KOPT-K1 (cell line): ENCODE results near the gene LRRC47.

Source experiments
- H3K27ac ChIP-seq: fragments of 200-600 bp; sonication (generic); 2 replicates; pipeline ENCODE4 v1.5.1; 2016; ENCODE audit warnings: antibody characterized with exemption, mild to moderate bottlenecking, low read depth, low read length; ENCODE audit not compliant: poor library complexity, severe bottlenecking
- H3K36me3 ChIP-seq: fragments of 200-600 bp; sonication (generic); 2 replicates; pipeline ENCODE4 v1.5.1; 2017; ENCODE audit warnings: antibody characterized with exemption, mild to moderate bottlenecking, low read length, moderate library complexity; ENCODE audit not compliant: insufficient read depth
- H3K9me3 ChIP-seq: fragments of 200-600 bp; sonication (generic); 2 replicates; pipeline ENCODE4 v1.5.1; 2017; ENCODE audit warnings: antibody characterized with exemption, low read length, mild to moderate bottlenecking; ENCODE audit not compliant: insufficient read depth, poor library complexity, severe bottlenecking

LRRC47 gene

GRCh38 chr1:3773572-3774275 lies 22.6 kb downstream of the LRRC47 start:
- Histone ChIP-seq H3K36me3 (peaks cover 9% of the 10 kb centered on the region; the same call in 1 of the 2 replicates), H3K9me3 (no peaks in the 10 kb centered on the region), H3K27ac (no peak overlapping the region)

GRCh38 chr1:3772715-3773571 lies 23.4 kb downstream of the LRRC47 start, which contains the start of gene SMIM1:
Gene SMIM1 (plus strand): TSS chr1:3772749. CDS start chr1:3775374, 2,625 bp downstream.
- Histone ChIP-seq H3K36me3 (peaks cover 1% of the 10 kb centered on the region; the same call in 1 of the 2 replicates), H3K27ac (no peak within 1 kb of the TSS), H3K9me3 (no peaks in the 10 kb centered on the region)

GRCh38 chr1:3772027-3772714 lies 24.1 kb downstream of the LRRC47 start:
- no peaks in the 10 kb centered on the region for H3K36me3 ChIP-seq
- H3K27ac ChIP-seq, result no peak overlapping the region
- H3K9me3 ChIP-seq, result no peaks in the 10 kb centered on the region

GRCh38 chr1:3771108-3772026 lies 24.9 kb downstream of the LRRC47 start:
- Histone ChIP-seq H3K9me3 (no peaks in the 10 kb centered on the region), H3K36me3 (no peaks in the 10 kb centered on the region), H3K27ac (no peak overlapping the region)

- Histone ChIP-seq H3K9me3 (no peaks in the 10 kb centered on the region), H3K36me3 (no peaks in the 10 kb centered on the region), H3K27ac (no peak overlapping the region)
Measured at GRCh38 chr1:3770047-3770765, 26.1 kb downstream of the LRRC47 start.

GRCh38 chr1:3768811-3769390 lies 27.4 kb downstream of the LRRC47 start:
- Histone ChIP-seq H3K27ac (no peak overlapping the region), H3K36me3 (no peaks in the 10 kb centered on the region), H3K9me3 (no peaks in the 10 kb centered on the region)

- Histone ChIP-seq H3K36me3 (no peaks in the 10 kb centered on the region), H3K27ac (no peak overlapping the region), H3K9me3 (no peaks in the 10 kb centered on the region)
Measured at GRCh38 chr1:3767328-3767925, 28.9 kb downstream of the LRRC47 start.

GRCh38 chr1:3763351-3764125 lies 32.8 kb downstream of the LRRC47 start:
- H3K27ac ChIP-seq, result no peak overlapping the region

GRCh38 chr1:3762873-3763228 lies 33.4 kb downstream of the LRRC47 start:
- Histone ChIP-seq H3K27ac (no peak overlapping the region), H3K9me3 (peaks cover 17% of the 10 kb centered on the region), H3K36me3 (no peaks in the 10 kb centered on the region)

More at GRCh38 chr1:3763351-3764125, 32.8 kb downstream of the LRRC47 start:
- Histone ChIP-seq H3K36me3 (no peaks in the 10 kb centered on the region), H3K9me3 (peaks cover 17% of the 10 kb centered on the region)

- no peak overlapping the region for H3K27ac ChIP-seq
- H3K36me3 ChIP-seq, result no peaks in the 10 kb centered on the region
- H3K9me3 ChIP-seq, result peaks cover 17% of the 10 kb centered on the region
Measured at GRCh38 chr1:3762151-3762872, 34.0 kb downstream of the LRRC47 start.

- H3K9me3 ChIP-seq, result peaks cover 17% of the 10 kb centered on the region
- no peaks in the 10 kb centered on the region for H3K36me3 ChIP-seq
- no peak overlapping the region for H3K27ac ChIP-seq
Measured at GRCh38 chr1:3761296-3762010, 34.8 kb downstream of the LRRC47 start.

- Histone ChIP-seq H3K36me3 (no peaks in the 10 kb centered on the region), H3K27ac (no peak overlapping the region), H3K9me3 (peaks cover 17% of the 10 kb centered on the region)
Measured at GRCh38 chr1:3759796-3760195, 36.5 kb downstream of the LRRC47 start.
